Calu3 (cell line): Measurements from ENCODE around the gene RRP1B. TPM values are rescaled to one million over a fixed set of nuclear protein-coding genes. Genes with fewer than 3 reads are reported as not detected.
A peak's percentile ranks its signal among the peaks of the same experiment; 100 is the strongest.
"Not testable (repeated sequence)": the region's sequence is repeated elsewhere in the genome, so short reads cannot be mapped to it uniquely, and the experiment has no call there.

Experiments used
- BruUV-seq: library from RNA; stranded (reverse); fragments of 400-500 nt; replicated peaks from 2 replicates; lab custom pipeline; 2021; lab: Mats Ljungman, UMichigan
- CTCF ChIA-PET: fragments of 300-600 bp; sonication (Branson Sonifier 250); formaldehyde crosslinking; loops from one replicate; lab custom pipeline; 2022; ENCODE audit warnings: antibody characterized with exemption; lab: Charles Lee
- DNase-seq: peaks from one replicate; pipeline ENCODE4 v3.0.0; 2022
- H3K27ac Mint-ChIP-seq: one replicate; pipeline ENCODE4 v1.8.0; 2022; ENCODE audit warnings: mixed read lengths; ENCODE audit not compliant: unreplicated experiment
- H3K27me3 Mint-ChIP-seq: one replicate; pipeline ENCODE4 v1.8.0; 2022; ENCODE audit warnings: mixed read lengths; ENCODE audit not compliant: unreplicated experiment
- H3K36me3 Mint-ChIP-seq: one replicate; pipeline ENCODE4 v1.8.0; 2022; ENCODE audit warnings: mild to moderate bottlenecking, moderate library complexity, mixed read lengths; ENCODE audit not compliant: insufficient read depth, unreplicated experiment
- H3K4me1 Mint-ChIP-seq: one replicate; pipeline ENCODE4 v1.8.0; 2022; ENCODE audit warnings: mild to moderate bottlenecking, low read depth, mixed read lengths; ENCODE audit not compliant: unreplicated experiment
- H3K4me3 Mint-ChIP-seq: one replicate; pipeline ENCODE4 v1.8.0; 2022; ENCODE audit warnings: mild to moderate bottlenecking, low read depth, moderate library complexity, mixed read lengths; ENCODE audit not compliant: unreplicated experiment
- H3K9me3 Mint-ChIP-seq: one replicate; pipeline ENCODE4 v1.8.0; 2022; ENCODE audit warnings: low read depth, mixed read lengths; ENCODE audit not compliant: unreplicated experiment
- intact Hi-C: fragments of 100-400 bp; cut with micrococcal nuclease; formaldehyde crosslinking; loops from one replicate; pipeline ENCODE4 v1.10.0; 2022; ENCODE audit not compliant: unreplicated experiment
- total RNA-seq: library from RNA; stranded (reverse); gene quantifications from 2 replicates; pipeline ENCODE4 v1.2.3, GENCODE V29; 2022
- TF ChIP-seq, protein P1 (sequence below): fragments of 200-600 bp; IDR thresholded peaks from one replicate; pipeline ENCODE4 v1.8.0; 2022; ENCODE audit warnings: antibody characterized with exemption; ENCODE audit not compliant: unreplicated experiment

RRP1B gene
- total RNA-seq, 1 experiment from 2014 or later: 26.0 TPM

- Mint-ChIP-seq H3K27ac (peak overlapping the region; percentile 74), H3K36me3 (no peaks in the 10 kb centered on the region), H3K9me3 (no peaks in the 10 kb centered on the region), H3K27me3 (no peaks in the 10 kb centered on the region), H3K4me1 (peaks cover 10% of the 10 kb centered on the region), H3K4me3 (peak overlapping the region; percentile 22)
- CTCF ChIA-PET: interaction anchor here (0.7 to 1.6 kb wide), 2 partner anchors 36 to 60 kb away, joined by 3 to 4 read pairs; no protein-coding TSS in a partner anchor
- DNase-seq: no peak
- no TSS peak for BruUV-seq
- intact Hi-C loops: no loop called here
- TF ChIP-seq, protein P1, sequence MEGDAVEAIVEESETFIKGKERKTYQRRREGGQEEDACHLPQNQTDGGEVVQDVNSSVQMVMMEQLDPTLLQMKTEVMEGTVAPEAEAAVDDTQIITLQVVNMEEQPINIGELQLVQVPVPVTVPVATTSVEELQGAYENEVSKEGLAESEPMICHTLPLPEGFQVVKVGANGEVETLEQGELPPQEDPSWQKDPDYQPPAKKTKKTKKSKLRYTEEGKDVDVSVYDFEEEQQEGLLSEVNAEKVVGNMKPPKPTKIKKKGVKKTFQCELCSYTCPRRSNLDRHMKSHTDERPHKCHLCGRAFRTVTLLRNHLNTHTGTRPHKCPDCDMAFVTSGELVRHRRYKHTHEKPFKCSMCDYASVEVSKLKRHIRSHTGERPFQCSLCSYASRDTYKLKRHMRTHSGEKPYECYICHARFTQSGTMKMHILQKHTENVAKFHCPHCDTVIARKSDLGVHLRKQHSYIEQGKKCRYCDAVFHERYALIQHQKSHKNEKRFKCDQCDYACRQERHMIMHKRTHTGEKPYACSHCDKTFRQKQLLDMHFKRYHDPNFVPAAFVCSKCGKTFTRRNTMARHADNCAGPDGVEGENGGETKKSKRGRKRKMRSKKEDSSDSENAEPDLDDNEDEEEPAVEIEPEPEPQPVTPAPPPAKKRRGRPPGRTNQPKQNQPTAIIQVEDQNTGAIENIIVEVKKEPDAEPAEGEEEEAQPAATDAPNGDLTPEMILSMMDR: no peak
Measured at GRCh38 chr21:43645976-43646375, 13.4 kb upstream of the RRP1B start.

- no peaks in the 10 kb centered on the region for H3K27me3 Mint-ChIP-seq
- intact Hi-C loops: no loop called here
- CTCF ChIA-PET: interaction anchor here (1.6 kb wide), 1 partner anchor 37 kb away, joined by 4 read pairs; no protein-coding TSS in a partner anchor
- peak; percentile 81 for DNase-seq
- no TSS peak for BruUV-seq
- no peak overlapping the region for H3K4me3 Mint-ChIP-seq
- H3K9me3 Mint-ChIP-seq: no peaks in the 10 kb centered on the region
- TF ChIP-seq, protein P1: peak; percentile 89
- H3K4me1 Mint-ChIP-seq: peaks cover 10% of the 10 kb centered on the region
- H3K27ac Mint-ChIP-seq: peak overlapping the region; percentile 36
- no peaks in the 10 kb centered on the region for H3K36me3 Mint-ChIP-seq
Measured at GRCh38 chr21:43646550-43647260, 12.7 kb upstream of the RRP1B start.

- CTCF ChIA-PET: no interaction called here
- TF ChIP-seq, protein P1: no peak
- no peaks in the 10 kb centered on the region for H3K9me3 Mint-ChIP-seq
- intact Hi-C loops: no loop called here
- H3K27ac Mint-ChIP-seq: no peak overlapping the region
- H3K4me3 Mint-ChIP-seq: no peak overlapping the region
- H3K4me1 Mint-ChIP-seq: peaks cover 10% of the 10 kb centered on the region
- BruUV-seq: no TSS peak
- no peaks in the 10 kb centered on the region for H3K27me3 Mint-ChIP-seq
- no peak for DNase-seq
- H3K36me3 Mint-ChIP-seq: no peaks in the 10 kb centered on the region
Measured at GRCh38 chr21:43648171-43648570, 11.2 kb upstream of the RRP1B start.

GRCh38 chr21:43651926-43652325, 7.4 kb upstream of the RRP1B start:
- H3K4me1 Mint-ChIP-seq, H3K9me3 Mint-ChIP-seq, intact Hi-C loops, H3K27ac Mint-ChIP-seq, DNase-seq, H3K36me3 Mint-ChIP-seq, BruUV-seq, H3K27me3 Mint-ChIP-seq, H3K4me3 Mint-ChIP-seq: not testable (repeated sequence)
- CTCF ChIA-PET: interaction anchor here (0.7 kb wide), 1 partner anchor 24 kb away, joined by 4 read pairs; no protein-coding TSS in a partner anchor

GRCh38 chr21:43652616-43653015, 6.7 kb upstream of the RRP1B start:
- DNase-seq: no peak

More at GRCh38 chr21:43652616-43653015, 6.7 kb upstream of the RRP1B start:
- Mint-ChIP-seq H3K9me3 (no peaks in the 10 kb centered on the region), H3K27ac (no peak overlapping the region), H3K4me3 (no peak overlapping the region), H3K27me3 (no peaks in the 10 kb centered on the region), H3K4me1 (peaks cover 7% of the 10 kb centered on the region), H3K36me3 (no peaks in the 10 kb centered on the region)
- CTCF ChIA-PET: interaction anchor here (0.6 kb wide), 1 partner anchor 43 kb away, joined by 4 read pairs; no protein-coding TSS in a partner anchor
- no TSS peak for BruUV-seq
- intact Hi-C loops: no loop called here
- TF ChIP-seq, protein P1: no peak
